ENCODE results near the gene SPDEF. TPM values are rescaled to one million over a fixed set of nuclear protein-coding genes. Genes with fewer than 3 reads are reported as not detected.

Gene SPDEF
- total and polyA plus RNA-seq, 2 experiments from 2014 or later, result 0.69 TPM; not detected in 1

- Histone ChIP-seq H3K4me3 (no peak overlapping the region), H3K79me2 (replicated peaks; ENCODE audit: insufficient read depth) (no peaks in the 10 kb centered on the region), H3K27ac (ENCODE audit: low read depth) (no peak overlapping the region), H3K4me1 (ENCODE audit: insufficient read depth) (peaks cover 3% of the 10 kb centered on the region; the same call in 1 of the 2 replicates), H3F3A (replicated peaks; ENCODE audit: low read depth) (no peaks in the 10 kb centered on the region), H3K36me3 (ENCODE audit: insufficient read depth) (no peaks in the 10 kb centered on the region), H3K27me3 (ENCODE audit: insufficient read depth) (no peaks in the 10 kb centered on the region), H4K20me1 (replicated peaks; ENCODE audit: insufficient read depth) (no peaks in the 10 kb centered on the region), H3K9me2 (ENCODE audit: insufficient read depth) (no peaks in the 10 kb centered on the region), H3K4me2 (no peak overlapping the region), H2AFZ (no peak overlapping the region)
- Mint-ChIP-seq H3K9me3 (no peaks in the 10 kb centered on the region; the same call in 2 of the 3 replicates), H3K4me1 (peaks cover 19% of the 10 kb centered on the region), H3K27me3 (ENCODE audit: insufficient read depth, low read depth, poor library complexity) (peaks cover 4% of the 10 kb centered on the region), H3K27ac (peak overlapping the region; percentile 68; the same call in 1 of the 2 replicates), H3K36me3 (ENCODE audit: low read depth) (no peaks in the 10 kb centered on the region), H3K4me3 (no peak overlapping the region)
- ATAC-seq, result no peak
- DNase-seq (ENCODE audit: low spot score), result no peak
- TF ChIP-seq ZNF114 (CRISPR knock-in tag; IDR thresholded peaks at IDR 0.05) (no peak), CREB1 (CRISPR knock-in tag; IDR thresholded peaks at IDR 0.05; ENCODE audit: low read depth) (no peak), NANOG (IDR thresholded peaks at IDR 0.05; ENCODE audit: borderline replicate concordance) (no peak), ETS1 (IDR thresholded peaks at IDR 0.05) (no peak), POLR2AphosphoS5 (IDR thresholded peaks at IDR 0.05; ENCODE audit: low read depth) (no peak), ZNF331 (CRISPR knock-in tag; IDR thresholded peaks at IDR 0.05; ENCODE audit: low read depth) (no peak), JUNB (IDR thresholded peaks at IDR 0.05; ENCODE audit: unreplicated experiment) (no peak), ZNF462 (CRISPR knock-in tag; IDR thresholded peaks at IDR 0.05) (no peak), STAT1 (IDR thresholded peaks at IDR 0.05; ENCODE audit: unreplicated experiment) (no peak), EZH2 (IDR thresholded peaks at IDR 0.05; ENCODE audit: low read depth, unreplicated experiment) (no peak), EZH2phosphoT487 (IDR thresholded peaks at IDR 0.05; ENCODE audit: unreplicated experiment) (no peak), REST (IDR thresholded peaks at IDR 0.05; ENCODE audit: unreplicated experiment) (no peak), CTCF (conservative IDR thresholded peaks at IDR 0.05; ENCODE audit: low read depth in 2 of 2) (no peak)
These were observed 66.8 kb downstream of the SPDEF start for GRCh38 chr6:34489207-34489805.
